ENCODE results near the gene CDK11A. TPM values are rescaled to one million over a fixed set of nuclear protein-coding genes. Genes with fewer than 3 reads are reported as not detected.
A peak's percentile ranks its signal among the peaks of the same experiment; 100 is the strongest.

CDK11A gene
- total RNA-seq, 1 donor from 2014 or later, result 59.4 TPM

DNA sequence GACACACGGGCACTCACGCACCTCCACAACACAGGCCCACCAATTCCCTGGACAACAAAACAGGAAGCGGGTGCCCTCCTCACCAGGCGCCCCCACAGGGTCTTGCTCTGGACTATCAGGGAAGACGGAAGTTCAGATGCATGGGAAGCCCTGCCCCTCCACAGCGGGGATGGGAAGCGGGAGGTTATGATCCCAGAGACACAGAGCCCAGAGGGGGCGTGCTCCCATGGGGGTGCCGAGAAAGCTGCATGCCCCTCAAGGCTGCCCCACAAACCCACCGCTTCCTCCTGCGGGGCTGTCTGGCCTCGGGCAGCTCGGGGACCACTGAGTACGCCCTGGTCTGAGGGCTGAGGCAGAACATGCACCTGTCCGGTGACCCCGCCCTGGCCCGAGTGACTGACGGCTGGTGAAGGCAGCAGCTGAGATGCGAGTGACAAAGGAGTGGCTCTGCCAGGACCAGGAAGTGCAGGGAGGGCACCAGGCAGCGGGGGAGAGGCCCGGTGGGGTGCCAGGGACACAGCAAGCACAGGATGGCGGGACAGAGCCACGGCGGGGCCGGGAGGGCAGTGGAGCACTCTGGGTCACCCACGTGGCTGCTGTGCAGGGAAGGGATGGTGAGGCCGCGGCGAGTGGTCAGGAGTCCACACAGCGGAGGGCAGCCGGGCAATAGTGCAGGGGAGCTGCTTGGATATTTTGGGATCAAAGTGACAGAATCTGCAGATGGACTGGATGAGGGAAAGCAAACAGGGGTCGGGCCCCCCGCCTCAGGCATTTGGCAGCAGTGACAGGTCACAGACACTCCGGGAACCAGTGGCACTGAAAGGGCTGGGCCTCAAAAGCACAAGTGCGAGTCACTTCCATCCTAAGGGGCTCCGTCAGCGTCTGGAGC lies 35.5 kb upstream of the CDK11A start:
- Mint-ChIP-seq H3K9me3 (ENCODE audit: low read depth) (no peaks in the 10 kb centered on the region), H3K27me3 (no peaks in the 10 kb centered on the region), H3K27ac (no peak overlapping the region), H3K36me3 (ENCODE audit: insufficient read depth) (peaks cover 10% of the 10 kb centered on the region), H3K4me1 (ENCODE audit: low read depth) (no peaks in the 10 kb centered on the region), H3K4me3 (ENCODE audit: low read depth) (no peak overlapping the region)
- TF ChIP-seq, protein P1, sequence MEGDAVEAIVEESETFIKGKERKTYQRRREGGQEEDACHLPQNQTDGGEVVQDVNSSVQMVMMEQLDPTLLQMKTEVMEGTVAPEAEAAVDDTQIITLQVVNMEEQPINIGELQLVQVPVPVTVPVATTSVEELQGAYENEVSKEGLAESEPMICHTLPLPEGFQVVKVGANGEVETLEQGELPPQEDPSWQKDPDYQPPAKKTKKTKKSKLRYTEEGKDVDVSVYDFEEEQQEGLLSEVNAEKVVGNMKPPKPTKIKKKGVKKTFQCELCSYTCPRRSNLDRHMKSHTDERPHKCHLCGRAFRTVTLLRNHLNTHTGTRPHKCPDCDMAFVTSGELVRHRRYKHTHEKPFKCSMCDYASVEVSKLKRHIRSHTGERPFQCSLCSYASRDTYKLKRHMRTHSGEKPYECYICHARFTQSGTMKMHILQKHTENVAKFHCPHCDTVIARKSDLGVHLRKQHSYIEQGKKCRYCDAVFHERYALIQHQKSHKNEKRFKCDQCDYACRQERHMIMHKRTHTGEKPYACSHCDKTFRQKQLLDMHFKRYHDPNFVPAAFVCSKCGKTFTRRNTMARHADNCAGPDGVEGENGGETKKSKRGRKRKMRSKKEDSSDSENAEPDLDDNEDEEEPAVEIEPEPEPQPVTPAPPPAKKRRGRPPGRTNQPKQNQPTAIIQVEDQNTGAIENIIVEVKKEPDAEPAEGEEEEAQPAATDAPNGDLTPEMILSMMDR (IDR thresholded peaks at IDR 0.05; ENCODE audit: unreplicated experiment), result no peak
- no peak for DNase-seq (ENCODE audit: low spot score, unreplicated experiment)

DNA sequence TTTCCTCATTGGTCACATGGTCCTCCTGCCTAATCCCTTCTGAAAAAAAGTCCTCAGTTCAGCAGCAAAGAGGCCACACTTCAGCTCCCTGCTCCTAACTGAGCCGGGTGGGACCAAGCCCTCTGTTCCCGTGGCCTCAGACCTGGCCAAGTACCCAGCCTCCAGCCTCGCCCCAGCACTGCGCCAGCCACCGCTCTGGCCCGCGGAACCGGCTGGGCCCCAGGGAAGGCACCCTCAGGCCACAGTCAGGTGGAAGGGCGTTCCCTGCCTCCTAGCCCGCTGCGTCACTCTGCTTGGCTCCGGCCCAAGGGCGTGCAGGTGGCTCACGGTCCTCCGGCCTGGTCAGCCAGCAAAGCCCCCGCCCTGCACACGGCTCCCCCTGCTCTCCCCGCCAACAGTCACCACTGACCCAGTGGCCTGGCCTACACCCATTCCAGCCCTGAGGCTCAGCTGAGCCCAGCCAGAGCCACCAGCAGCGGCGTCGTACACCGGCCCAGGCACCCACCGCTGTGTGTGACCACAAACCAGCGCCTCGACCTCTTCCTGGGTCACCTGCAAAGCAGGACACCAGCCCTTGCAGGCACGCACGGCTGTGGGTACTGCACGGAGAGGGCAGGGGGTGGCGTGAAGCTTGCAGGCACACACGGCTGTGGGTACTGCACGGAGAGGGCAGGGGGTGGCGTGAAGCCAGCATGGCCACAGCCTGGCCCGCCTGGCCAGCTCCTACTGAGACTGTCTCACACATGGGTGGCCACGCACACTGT lies 34.7 kb upstream of the CDK11A start:
- Mint-ChIP-seq H3K27me3 (no peaks in the 10 kb centered on the region), H3K27ac (peak overlapping the region; percentile 33), H3K9me3 (ENCODE audit: low read depth) (no peaks in the 10 kb centered on the region), H3K4me1 (ENCODE audit: low read depth) (no peaks in the 10 kb centered on the region), H3K36me3 (ENCODE audit: insufficient read depth) (peaks cover 10% of the 10 kb centered on the region), H3K4me3 (ENCODE audit: low read depth) (no peak overlapping the region)
- TF ChIP-seq, protein P1 (IDR thresholded peaks at IDR 0.05; ENCODE audit: unreplicated experiment), result no peak
- no peak for DNase-seq (ENCODE audit: low spot score, unreplicated experiment)

DNA sequence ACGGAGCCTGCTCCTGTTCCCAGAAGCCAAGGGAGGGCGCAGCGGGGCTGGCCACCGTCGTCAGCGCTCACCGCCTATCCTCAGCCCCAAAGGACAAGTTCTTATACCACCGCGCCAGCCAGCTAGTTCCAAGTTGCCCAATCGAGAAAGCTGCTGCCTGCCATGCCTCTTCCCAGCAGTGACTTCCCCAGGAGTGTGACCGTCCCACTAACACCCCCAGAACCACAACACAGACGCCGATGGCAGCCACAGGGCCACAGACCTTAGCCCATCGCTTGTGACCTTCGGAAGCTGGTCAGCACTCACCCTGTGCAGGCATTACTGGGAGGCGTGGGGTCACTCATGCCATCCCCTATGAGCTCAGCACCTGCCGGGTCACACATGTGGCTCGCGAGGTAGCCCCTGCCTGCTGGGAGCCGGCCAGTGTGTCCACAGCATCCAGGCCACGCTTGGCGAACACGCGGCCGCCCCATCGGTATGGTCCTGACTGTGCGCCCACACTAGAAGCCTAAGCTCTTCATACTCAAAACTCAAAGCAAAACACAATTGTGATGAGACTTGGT lies 34.0 kb upstream of the CDK11A start:
- no peaks in the 10 kb centered on the region for H3K4me1 Mint-ChIP-seq (ENCODE audit: low read depth)
- no peaks in the 10 kb centered on the region for H3K27me3 Mint-ChIP-seq
- H3K9me3 Mint-ChIP-seq (ENCODE audit: low read depth), result no peaks in the 10 kb centered on the region
- no peak overlapping the region for H3K4me3 Mint-ChIP-seq (ENCODE audit: low read depth)
- no peak for DNase-seq (ENCODE audit: low spot score, unreplicated experiment)
- peak overlapping the region; percentile 33 for H3K27ac Mint-ChIP-seq
- H3K36me3 Mint-ChIP-seq (ENCODE audit: insufficient read depth), result peaks cover 11% of the 10 kb centered on the region
- TF ChIP-seq, protein P1 (IDR thresholded peaks at IDR 0.05; ENCODE audit: unreplicated experiment), result no peak

DNA sequence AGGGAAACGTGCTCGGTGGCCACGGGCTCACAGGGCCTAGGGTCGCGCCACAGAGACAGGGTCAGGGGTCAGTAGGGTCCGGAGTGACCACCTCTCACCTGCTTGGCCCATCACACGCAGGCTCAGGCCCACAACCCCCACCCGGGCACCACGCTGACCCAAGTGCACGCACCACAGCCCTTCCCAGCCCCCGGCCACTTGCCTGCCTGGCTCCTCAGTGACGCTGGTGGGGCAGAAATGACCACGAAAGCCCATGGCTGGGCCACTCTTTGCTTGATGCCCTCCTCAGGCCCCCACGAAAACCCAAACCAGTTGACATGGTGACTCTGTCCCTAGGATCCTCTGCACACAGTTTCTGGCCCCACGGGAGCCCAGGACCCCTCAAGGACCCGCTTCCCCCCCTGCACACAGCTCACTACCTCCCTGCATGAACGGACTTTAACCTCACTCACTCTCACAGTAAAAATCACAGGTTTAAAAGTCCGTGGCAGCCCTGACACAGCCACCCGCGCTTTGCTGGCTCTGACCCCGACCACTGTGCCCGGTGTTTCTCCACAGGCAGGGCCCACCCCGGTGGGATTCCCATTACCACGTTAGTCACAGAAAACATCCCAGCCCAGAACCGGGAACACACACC lies 33.4 kb upstream of the CDK11A start:
- TF ChIP-seq, protein P1 (IDR thresholded peaks at IDR 0.05; ENCODE audit: unreplicated experiment), result no peak
- Mint-ChIP-seq H3K36me3 (ENCODE audit: insufficient read depth) (peaks cover 11% of the 10 kb centered on the region), H3K4me3 (ENCODE audit: low read depth) (no peak overlapping the region), H3K27me3 (no peaks in the 10 kb centered on the region), H3K9me3 (ENCODE audit: low read depth) (no peaks in the 10 kb centered on the region), H3K27ac (no peak overlapping the region), H3K4me1 (ENCODE audit: low read depth) (no peaks in the 10 kb centered on the region)
- no peak for DNase-seq (ENCODE audit: low spot score, unreplicated experiment)

Measured in progenitor cell of endocrine pancreas (in vitro differentiated cells).